Measurements from ENCODE around the gene OR4D2. TPM values are rescaled to one million over a fixed set of nuclear protein-coding genes. Genes with fewer than 3 reads are reported as not detected.
"Not testable (repeated sequence)": the region's sequence is repeated elsewhere in the genome, so short reads cannot be mapped to it uniquely, and the experiment has no call there.

The OR4D2 gene
- total RNA-seq (2014; rRNA removed; shearing (Covaris generic)) = 0.08 TPM in 1 of 2 replicates, not detected in the other

DNA sequence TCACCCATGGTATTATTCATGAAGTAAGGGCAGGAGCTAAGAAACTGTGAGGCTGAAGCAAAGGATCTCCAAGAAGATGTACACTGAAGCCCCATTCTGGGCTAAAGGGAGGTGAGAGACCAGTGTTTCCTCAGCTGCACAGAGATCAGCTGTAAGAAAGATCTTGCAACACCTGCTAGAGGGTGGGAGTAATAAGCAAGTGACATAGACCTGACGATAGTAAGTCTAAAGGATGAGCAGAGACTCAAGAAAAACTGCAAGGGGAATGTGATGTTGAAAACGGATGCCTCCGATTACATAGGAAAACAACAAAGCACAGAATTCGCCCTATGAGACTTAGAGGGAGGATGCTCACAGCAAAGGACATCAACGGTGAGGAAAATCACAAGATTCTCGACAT lies at the start of gene OR4D2:
TSS of gene OR4D2 (plus strand) at position 301 of the 400 bp plus-strand sequence. CDS start 2,674 bp downstream, outside the sequence.
- Histone ChIP-seq H3K4me1 (no peaks in the 10 kb centered on the region), H3K27me3 (0 out of 2 replicates have a peak, but pooled peaks cover 4% of the 10 kb centered on the region), H3K27ac (no peak within 1 kb of the TSS), H3K36me3 (no peaks in the 10 kb centered on the region), H3K9me3 (replicated peaks) (no peaks in the 10 kb centered on the region), H3K4me3 (no peak within 1 kb of the TSS)
- DNase-seq = no peak

DNA sequence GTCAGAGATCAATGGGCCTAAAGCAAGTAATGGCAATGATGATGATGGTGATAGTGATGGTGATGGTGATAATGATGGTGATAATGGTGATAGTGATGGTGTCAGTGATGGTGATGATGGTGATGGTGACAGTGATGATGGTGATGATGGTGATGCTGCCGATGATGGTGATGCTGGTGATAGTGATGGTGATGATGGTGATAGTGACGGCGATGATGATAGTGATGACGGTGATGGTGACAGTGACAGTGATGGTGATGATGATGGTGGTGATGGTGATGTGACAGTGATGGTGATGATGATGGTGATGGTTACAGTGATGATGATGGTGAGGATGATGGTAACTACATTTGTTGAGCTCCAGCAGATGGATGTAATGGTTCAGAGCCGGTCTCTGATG lies 49.4 kb upstream of the OR4D2 start:
- no peaks in the 10 kb centered on the region for H3K27me3 ChIP-seq

DNA sequence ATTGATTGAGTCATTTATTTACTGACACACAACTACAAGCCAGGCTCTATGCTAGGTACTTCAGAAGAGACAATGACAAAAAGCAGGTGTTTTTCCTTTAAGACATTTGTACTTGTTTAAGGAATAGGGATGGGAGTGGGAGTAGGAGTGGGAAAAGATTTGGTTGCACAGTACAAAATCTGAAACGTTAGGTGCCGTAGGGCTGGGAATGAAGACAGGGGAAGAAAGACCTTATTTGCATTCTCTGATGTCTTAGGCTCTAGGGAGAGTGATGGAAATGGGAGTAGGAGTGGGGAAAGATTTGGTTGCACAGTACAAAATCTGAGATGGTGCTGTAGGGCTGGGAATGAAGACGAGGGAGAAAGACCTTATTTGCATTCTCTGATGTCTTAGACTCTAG lies 47.3 kb upstream of the OR4D2 start:
- no peak for DNase-seq
- no peak overlapping the region for H3K4me3 ChIP-seq
- no peaks in the 10 kb centered on the region for H3K36me3 ChIP-seq
- no peaks in the 10 kb centered on the region; the same call in 1 of the 2 replicates for H3K27me3 ChIP-seq
- no peaks in the 10 kb centered on the region for H3K9me3 ChIP-seq (replicated peaks)
- no peaks in the 10 kb centered on the region for H3K4me1 ChIP-seq
- no peak overlapping the region for H3K27ac ChIP-seq

More for the DNA sequence above, 49.4 kb upstream of the OR4D2 start:
- no peaks in the 10 kb centered on the region for H3K4me1 ChIP-seq
- no peak overlapping the region for H3K27ac ChIP-seq
- DNase-seq = no peak
- no peaks in the 10 kb centered on the region for H3K36me3 ChIP-seq
- no peaks in the 10 kb centered on the region for H3K9me3 ChIP-seq (replicated peaks)
- no peak overlapping the region for H3K4me3 ChIP-seq

DNA sequence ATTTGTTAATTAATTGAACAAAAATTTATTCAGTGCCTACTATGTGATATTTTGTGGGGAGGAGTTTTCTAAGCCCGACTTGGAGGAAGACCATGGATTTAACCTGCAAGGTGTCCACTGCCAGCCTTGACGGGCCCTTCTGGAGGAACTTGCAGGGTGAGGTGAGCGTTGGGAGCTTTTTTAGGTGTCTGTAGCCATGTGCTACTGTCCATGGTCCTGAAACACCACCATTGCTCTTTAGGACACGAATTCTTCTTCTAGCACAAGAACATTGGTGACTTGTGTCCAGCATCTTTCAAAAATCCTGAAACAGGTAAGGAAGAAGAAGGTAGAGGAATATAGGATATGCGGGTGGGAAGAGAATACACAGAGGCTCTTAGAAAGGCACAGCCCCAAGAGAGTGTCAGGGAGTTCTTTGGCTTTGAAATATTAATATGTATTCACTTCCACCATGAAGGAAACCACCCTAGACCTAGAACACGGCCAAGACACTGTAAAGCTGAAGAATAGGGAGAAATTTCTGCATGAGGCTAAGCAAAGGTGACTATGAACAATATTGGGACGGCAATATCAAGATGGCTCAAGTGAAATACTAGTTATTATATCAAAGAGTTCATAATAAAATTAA lies 46.5 kb upstream of the OR4D2 start:
- no peak overlapping the region for H3K27ac ChIP-seq
- H3K4me1 ChIP-seq = no peaks in the 10 kb centered on the region
- H3K9me3 ChIP-seq (replicated peaks) = no peaks in the 10 kb centered on the region
- no peak overlapping the region for H3K4me3 ChIP-seq
- peak; percentile 52 to 82 for DNase-seq
- H3K27me3 ChIP-seq = no peaks in the 10 kb centered on the region; the same call in 1 of the 2 replicates
- H3K36me3 ChIP-seq = no peaks in the 10 kb centered on the region

DNA sequence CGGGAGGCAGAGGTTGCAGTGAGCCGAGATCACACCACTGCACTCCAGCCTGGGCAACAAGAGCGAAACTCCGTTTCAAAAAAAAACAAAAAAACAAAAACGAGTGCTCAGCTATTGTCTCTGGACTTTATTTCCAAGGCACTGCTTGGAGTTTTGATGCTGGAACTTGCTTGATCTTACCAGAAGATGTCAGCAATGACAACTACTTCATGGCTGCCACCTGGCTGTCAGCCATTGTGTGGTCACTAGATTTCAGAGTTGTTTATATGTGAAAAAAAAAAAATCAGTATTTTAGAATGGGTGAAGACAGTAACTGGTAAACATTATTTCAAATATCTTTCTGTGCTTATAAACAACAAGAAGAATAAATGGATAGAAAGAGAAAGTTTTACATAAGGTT lies 44.9 kb upstream of the OR4D2 start:
- no peaks in the 10 kb centered on the region for H3K9me3 ChIP-seq (replicated peaks)
- H3K4me3 ChIP-seq = no peak overlapping the region
- no peaks in the 10 kb centered on the region for H3K4me1 ChIP-seq
- H3K27ac ChIP-seq = no peak overlapping the region
- no peaks in the 10 kb centered on the region for H3K36me3 ChIP-seq
- no peaks in the 10 kb centered on the region; the same call in 1 of the 2 replicates for H3K27me3 ChIP-seq
- peak in 1 of 2 experiments; percentile 44 for DNase-seq

DNA sequence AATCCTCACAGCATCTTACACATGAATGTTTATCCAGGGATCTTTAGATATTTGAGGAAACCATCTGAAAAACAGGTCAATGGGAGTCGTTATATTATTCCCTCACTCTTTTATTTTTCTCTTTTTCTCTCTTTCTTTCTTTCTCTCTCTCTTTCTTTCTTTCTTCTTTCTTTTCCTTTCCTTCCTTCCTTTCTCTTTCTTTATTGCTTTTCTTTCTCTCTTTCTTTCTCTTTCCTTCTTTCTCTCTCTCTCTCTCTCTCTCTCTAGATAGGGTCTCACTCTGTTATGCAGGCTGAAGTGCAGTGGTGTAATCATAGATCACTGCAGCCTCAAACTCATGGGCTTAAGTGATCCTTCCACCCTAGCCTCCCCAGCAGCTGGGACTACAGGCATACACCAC lies 38.9 kb upstream of the OR4D2 start:
- H3K9me3 ChIP-seq (replicated peaks) = no peaks in the 10 kb centered on the region
- no peaks in the 10 kb centered on the region for H3K4me1 ChIP-seq
- H3K27me3 ChIP-seq = no peaks in the 10 kb centered on the region; the same call in 1 of the 2 replicates
- H3K27ac ChIP-seq = no peak overlapping the region
- no peak overlapping the region for H3K4me3 ChIP-seq
- H3K36me3 ChIP-seq = no peaks in the 10 kb centered on the region
- no peak for DNase-seq

DNA sequence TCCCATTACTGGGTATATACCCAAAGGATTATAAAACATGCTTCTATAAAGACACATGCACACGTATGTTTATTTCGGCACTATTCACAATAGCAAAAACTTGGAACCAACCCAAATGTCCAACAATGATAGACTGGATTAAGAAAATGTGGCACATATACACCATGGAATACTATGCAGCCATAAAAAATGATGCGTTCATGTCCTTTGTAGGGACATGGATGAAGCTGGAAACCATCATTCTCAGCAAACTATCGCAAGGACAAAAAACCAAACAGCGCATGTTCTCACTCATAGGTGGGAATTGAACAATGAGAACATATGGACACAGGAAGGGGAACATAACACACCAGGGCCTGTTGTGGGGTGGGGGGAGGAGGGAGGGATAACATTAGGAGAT lies 34.1 kb upstream of the OR4D2 start:
- H3K36me3 ChIP-seq; DNase-seq; H3K4me1 ChIP-seq; H3K27me3 ChIP-seq; H3K4me3 ChIP-seq; H3K27ac ChIP-seq; H3K9me3 ChIP-seq (replicated peaks): not testable (repeated sequence)

DNA sequence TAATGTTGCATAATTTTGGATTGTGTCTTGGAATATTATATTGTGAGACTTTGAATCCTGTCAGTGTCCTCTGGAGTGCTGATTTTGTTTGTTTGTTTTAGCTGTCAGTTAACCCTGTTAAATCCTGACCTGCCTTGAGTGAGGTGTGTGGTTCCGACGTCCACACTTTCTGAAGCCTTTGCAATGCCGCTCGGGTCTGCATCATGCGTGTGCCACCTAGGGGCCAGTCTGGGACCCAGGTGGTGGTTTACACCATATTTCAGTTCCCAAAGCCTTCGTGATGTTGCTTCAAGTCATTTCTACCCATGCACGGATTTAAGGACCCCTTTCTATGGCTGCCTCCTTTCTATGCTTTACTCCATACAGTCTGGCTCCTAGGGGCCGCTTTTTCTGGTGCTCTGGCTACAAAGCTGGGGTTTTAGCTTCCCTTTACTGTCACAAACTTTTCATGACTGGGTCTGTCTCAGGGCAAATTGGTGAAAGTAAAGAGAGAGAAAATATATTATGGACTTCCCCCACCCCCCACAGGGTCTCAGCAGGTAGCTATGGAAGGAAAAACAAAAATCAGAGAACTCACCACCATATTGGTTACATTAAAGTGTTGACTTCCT lies 30.0 kb upstream of the OR4D2 start:
- Histone ChIP-seq H3K4me1 (no peaks in the 10 kb centered on the region), H3K27ac (no peak overlapping the region), H3K36me3 (no peaks in the 10 kb centered on the region), H3K27me3 (no peaks in the 10 kb centered on the region), H3K4me3 (no peak overlapping the region), H3K9me3 (replicated peaks) (no peaks in the 10 kb centered on the region)
- peak in 1 of 2 experiments; percentile 18 for DNase-seq

DNA sequence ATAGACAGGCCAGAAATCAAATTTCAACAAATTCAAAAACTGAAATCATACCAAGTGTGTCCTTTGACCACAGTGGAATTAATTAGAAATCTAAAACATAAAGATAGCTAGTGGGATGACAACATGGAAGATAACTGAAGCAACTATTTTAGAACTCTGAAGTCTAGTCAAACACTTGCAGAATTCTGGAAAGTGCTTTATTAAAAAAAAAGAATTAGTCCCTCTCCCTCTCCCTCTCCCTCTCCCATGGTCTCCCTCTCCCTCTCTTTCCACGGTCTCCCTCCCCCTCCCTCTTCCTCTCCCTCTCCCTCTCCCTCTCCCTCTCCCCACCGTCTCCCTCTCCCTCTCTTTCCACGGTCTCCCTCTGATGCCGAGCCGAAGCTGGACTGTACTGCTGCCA lies 25.3 kb upstream of the OR4D2 start:
- Histone ChIP-seq H3K4me3 (no peak overlapping the region), H3K27me3 (no peaks in the 10 kb centered on the region), H3K36me3 (no peaks in the 10 kb centered on the region), H3K27ac (no peak overlapping the region), H3K4me1 (no peaks in the 10 kb centered on the region), H3K9me3 (replicated peaks) (peaks cover 5% of the 10 kb centered on the region)
- DNase-seq = no peak

DNA sequence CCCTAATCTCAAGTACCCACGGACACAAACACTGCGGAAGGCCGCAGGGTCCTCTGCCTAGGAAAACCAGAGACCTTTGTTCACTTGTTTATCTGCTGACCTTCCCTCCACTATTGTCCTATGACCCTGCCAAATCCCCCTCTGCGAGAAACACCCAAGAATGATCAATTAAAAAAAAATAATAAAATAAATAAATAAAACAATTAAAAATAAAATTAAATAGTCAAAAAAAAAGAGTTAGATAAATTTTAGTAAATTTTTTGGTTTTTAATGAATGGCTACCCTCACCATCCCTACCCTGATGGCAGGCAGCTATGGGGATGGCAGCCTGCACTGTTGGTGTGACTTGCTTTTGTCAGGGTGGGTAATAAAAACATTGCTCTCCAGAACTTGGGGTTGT lies 23.4 kb upstream of the OR4D2 start:
- not testable (repeated sequence) for H3K4me1 ChIP-seq; DNase-seq; H3K27ac ChIP-seq; H3K4me3 ChIP-seq; H3K36me3 ChIP-seq; H3K9me3 ChIP-seq (replicated peaks); H3K27me3 ChIP-seq

DNA sequence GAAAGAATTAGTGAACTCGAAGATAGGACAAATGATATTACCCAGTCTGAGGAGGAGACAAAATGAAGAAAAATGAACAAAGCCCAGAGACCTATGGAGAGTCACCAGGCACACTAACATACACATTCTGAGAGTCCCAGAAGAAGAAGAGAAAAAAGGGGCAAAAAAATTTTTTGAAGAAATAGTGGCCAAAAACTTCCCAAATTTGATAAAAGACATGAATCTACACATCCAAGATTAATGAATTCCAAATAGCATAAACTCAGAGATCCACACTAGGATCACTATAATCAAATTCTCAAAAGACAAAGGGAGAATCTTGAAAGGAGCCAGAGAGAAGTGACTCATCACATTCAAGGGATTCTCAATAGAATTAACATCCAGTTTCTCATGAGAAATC lies 22.0 kb upstream of the OR4D2 start:
- Histone ChIP-seq H3K27ac (no peak overlapping the region), H3K36me3 (no peaks in the 10 kb centered on the region), H3K4me1 (no peaks in the 10 kb centered on the region), H3K4me3 (no peak overlapping the region), H3K27me3 (no peaks in the 10 kb centered on the region), H3K9me3 (replicated peaks) (peaks cover 5% of the 10 kb centered on the region)
- no peak for DNase-seq

DNA sequence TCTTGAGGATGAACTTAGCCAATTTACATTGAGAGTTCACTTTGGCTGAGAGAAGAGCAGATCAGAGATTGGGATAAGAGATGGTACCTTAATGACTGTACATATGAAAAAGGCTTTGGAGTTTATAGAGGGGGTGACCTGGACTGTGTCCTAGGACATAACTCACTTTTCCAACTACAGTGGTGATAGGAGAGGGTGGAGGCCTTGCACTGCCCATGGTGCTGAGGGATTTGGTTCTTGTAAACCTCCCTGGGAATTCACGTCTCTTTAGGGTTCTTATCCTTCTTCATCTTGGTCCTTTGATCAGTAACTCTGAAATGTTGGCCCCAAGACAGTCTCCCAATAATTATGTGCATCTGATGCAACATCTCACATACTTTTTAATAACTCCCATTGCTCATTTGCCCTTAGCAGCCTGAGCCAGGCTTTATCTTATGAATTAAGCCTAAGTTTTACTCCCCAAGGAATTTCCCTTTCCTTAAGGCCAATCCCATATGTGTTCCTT lies 18.8 kb upstream of the OR4D2 start, which contains the start of gene OR4D1:
TSS of gene OR4D1 (plus strand) at position 455 of the 505 bp plus-strand sequence. CDS start 6,770 bp downstream, outside the sequence.
- H3K9me3 ChIP-seq (replicated peaks) = peaks cover 5% of the 10 kb centered on the region

DNA sequence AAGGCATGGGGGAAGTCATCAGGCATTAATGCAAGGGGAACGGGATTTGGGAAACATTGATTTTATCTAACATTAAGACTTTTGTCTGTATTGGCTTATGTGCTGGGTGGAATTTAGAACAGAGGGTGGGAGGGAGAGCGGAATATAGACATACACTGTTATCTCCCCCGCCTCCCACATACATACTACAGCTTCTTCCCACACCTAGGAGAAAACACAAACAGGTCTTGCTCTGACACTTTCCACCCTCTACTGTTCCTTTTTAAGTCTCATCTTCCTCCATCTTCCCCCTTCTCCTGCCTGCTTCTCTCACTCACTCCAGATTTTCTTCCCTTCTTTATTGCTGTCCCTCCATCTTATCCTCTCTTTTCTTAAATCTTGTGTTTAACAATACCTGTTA lies 18.2 kb upstream of the OR4D2 start:
- Histone ChIP-seq H3K27me3 (no peaks in the 10 kb centered on the region), H3K4me1 (no peaks in the 10 kb centered on the region), H3K9me3 (replicated peaks) (peaks cover 5% of the 10 kb centered on the region), H3K36me3 (no peaks in the 10 kb centered on the region), H3K4me3 (no peak overlapping the region), H3K27ac (no peak overlapping the region)
- no peak for DNase-seq

More for the DNA sequence above, 18.8 kb upstream of the OR4D2 start, which contains the start of gene OR4D1:
- no peaks in the 10 kb centered on the region for H3K27me3 ChIP-seq
- no peak for DNase-seq
- H3K4me1 ChIP-seq = no peaks in the 10 kb centered on the region
- H3K36me3 ChIP-seq = no peaks in the 10 kb centered on the region
- H3K27ac ChIP-seq = no peak within 1 kb of the TSS
- no peak within 1 kb of the TSS for H3K4me3 ChIP-seq

DNA sequence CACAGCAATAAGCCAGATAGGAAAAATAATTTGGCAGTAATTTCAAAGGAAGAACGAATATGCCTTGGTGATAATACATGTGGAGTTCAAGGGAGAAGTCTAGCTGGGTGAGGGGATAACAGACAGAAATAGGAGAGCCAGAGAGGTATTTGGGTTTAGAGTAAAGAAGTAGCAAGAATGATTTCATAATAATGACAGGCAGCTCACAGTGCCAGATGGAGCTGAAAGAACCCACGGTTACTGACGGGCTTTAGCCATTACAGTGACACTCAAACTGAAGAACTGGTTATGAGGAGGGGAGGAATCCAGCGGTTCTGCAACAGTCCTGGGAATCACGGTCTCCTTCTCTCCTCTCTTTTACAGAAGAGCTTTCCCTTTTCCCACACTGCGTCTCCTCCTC lies 16.4 kb upstream of the OR4D2 start:
- Histone ChIP-seq H3K9me3 (replicated peaks) (no peaks in the 10 kb centered on the region), H3K27ac (no peak overlapping the region), H3K36me3 (no peaks in the 10 kb centered on the region), H3K4me1 (no peaks in the 10 kb centered on the region), H3K4me3 (no peak overlapping the region), H3K27me3 (no peaks in the 10 kb centered on the region; the same call in 1 of the 2 replicates)
- no peak for DNase-seq

DNA sequence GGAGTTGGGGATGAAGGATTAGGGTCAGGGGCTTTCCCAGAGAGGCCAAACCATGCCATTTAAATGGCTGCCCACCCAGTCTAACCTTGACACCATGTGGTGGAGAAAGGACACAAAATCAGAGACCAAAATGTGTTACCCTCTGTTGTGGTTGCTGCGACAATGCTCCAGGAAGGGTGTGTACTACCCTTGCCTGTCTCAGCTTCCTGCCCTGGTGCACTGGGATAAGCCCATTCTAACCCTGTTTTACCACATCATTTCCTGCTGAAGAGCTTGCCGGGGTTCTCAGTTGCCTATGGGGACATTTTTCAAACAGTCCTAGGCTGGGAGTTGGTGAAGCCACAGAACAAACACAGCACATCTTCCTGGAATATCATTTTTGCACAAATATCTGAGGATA lies 13.7 kb upstream of the OR4D2 start:
- Histone ChIP-seq H3K27ac (no peak overlapping the region), H3K9me3 (replicated peaks) (no peaks in the 10 kb centered on the region), H3K4me3 (no peak overlapping the region), H3K36me3 (no peaks in the 10 kb centered on the region), H3K27me3 (no peaks in the 10 kb centered on the region; the same call in 1 of the 2 replicates), H3K4me1 (no peaks in the 10 kb centered on the region)
- no peak for DNase-seq

Data from SJCRH30 (cell line).